Liver (tissue), 9 donors: ENCODE measurements around the gene NHSL2. TPM values are rescaled to one million over a fixed set of nuclear protein-coding genes. Genes with fewer than 3 reads are reported as not detected.

Experiments
- DNase-seq: peaks from one replicate; pipeline ENCODE4 v3.0.0-alpha.2; 2017; ENCODE audit warnings: low spot score
- H3K27ac ChIP-seq, 2 donors: one replicate each; pipeline ENCODE4 v1.7.0; 2013; ENCODE audit warnings: inconsistent platforms in 2 of 2, low read length in 2 of 2, control low read depth in 1 of 2, low read depth in 1 of 2, mild to moderate bottlenecking in 1 of 2
- H3K27me3 ChIP-seq, 4 donors: one replicate each; pipeline versions ENCODE4 v1.6.1 to v1.7.0; 2013; ENCODE audit warnings: low read length in 3 of 4, inconsistent platforms in 1 of 4, mild to moderate bottlenecking in 1 of 4, moderate library complexity in 1 of 4; ENCODE audit not compliant: control insufficient read depth in 4 of 4, insufficient read depth in 4 of 4
- H3K36me3 ChIP-seq, 4 donors: one replicate each; pipeline versions ENCODE4 v1.6.1 to v1.7.0; 2013; ENCODE audit warnings: low read length in 3 of 4, mild to moderate bottlenecking in 3 of 4, low read depth in 1 of 4, moderate library complexity in 1 of 4; ENCODE audit not compliant: control insufficient read depth in 4 of 4, insufficient read depth in 3 of 4
- H3K4me1 ChIP-seq, 4 donors: one replicate each; pipeline versions ENCODE4 v1.6.1 to v1.7.0; 2013; ENCODE audit warnings: low read length in 3 of 4, mild to moderate bottlenecking in 3 of 4, moderate library complexity in 1 of 4; ENCODE audit not compliant: control insufficient read depth in 4 of 4, insufficient read depth in 4 of 4
- H3K4me3 ChIP-seq, 3 donors: one replicate each; pipeline versions ENCODE4 v1.6.1 to v1.7.0; 2013; ENCODE audit warnings: low read length in 3 of 3, control low read depth in 1 of 3, low read depth in 1 of 3, mild to moderate bottlenecking in 1 of 3
- H3K9ac ChIP-seq, 2 donors: one replicate each; pipeline ENCODE4 v1.7.0; 2013; ENCODE audit warnings: low read length in 2 of 2, mild to moderate bottlenecking in 2 of 2, moderate library complexity in 2 of 2, control low read depth in 1 of 2, low read depth in 1 of 2
- H3K9me3 ChIP-seq, 4 donors: one replicate each; pipeline versions ENCODE4 v1.6.1 to v1.7.0; 2013; ENCODE audit warnings: low read length in 3 of 4; ENCODE audit not compliant: control insufficient read depth in 4 of 4
- EGR1 ChIP-seq, 2 donors: IDR thresholded peaks; 2 replicates each; pipeline ENCODE4 v1.6.1; 2016 to 2018; ENCODE audit warnings: antibody characterized with exemption in 2 of 2, low read depth in 2 of 2
- FOXA1 ChIP-seq: IDR thresholded peaks from 2 replicates; pipeline ENCODE4 v1.6.1; 2016; ENCODE audit warnings: antibody characterized with exemption
- FOXA2 ChIP-seq: IDR thresholded peaks from 2 replicates; pipeline ENCODE4 v1.6.1; 2016; ENCODE audit warnings: antibody characterized with exemption
- GABPA ChIP-seq, 2 donors: IDR thresholded peaks in 1 of 2; conservative IDR thresholded peaks in 1 of 2; 2 replicates each; pipeline ENCODE4 v1.6.1; 2016; ENCODE audit warnings: antibody characterized with exemption in 2 of 2, mild to moderate bottlenecking in 1 of 2, moderate library complexity in 1 of 2
- HNF4A ChIP-seq, 2 donors: conservative IDR thresholded peaks; 2 replicates each; pipeline ENCODE4 v1.6.1; 2016; ENCODE audit warnings: antibody characterized with exemption in 2 of 2, mild to moderate bottlenecking in 2 of 2
- HNF4G ChIP-seq: IDR thresholded peaks from 2 replicates; pipeline ENCODE4 v1.6.1; 2016; ENCODE audit warnings: antibody characterized with exemption
- JUND ChIP-seq, 2 donors: IDR thresholded peaks; 2 replicates each; pipeline ENCODE4 v1.6.1; 2016; ENCODE audit warnings: antibody characterized with exemption in 2 of 2
- NR2F2 ChIP-seq: IDR thresholded peaks from 2 replicates; pipeline ENCODE4 v1.6.1; 2016; ENCODE audit warnings: antibody characterized with exemption
- RAD21 ChIP-seq, 2 donors: IDR thresholded peaks; 2 replicates each; pipeline ENCODE4 v1.6.1; 2016; ENCODE audit warnings: antibody characterized with exemption in 2 of 2, mild to moderate bottlenecking in 2 of 2
- RXRA ChIP-seq, 2 donors: IDR thresholded peaks; 2 replicates each; pipeline ENCODE4 v1.6.1; 2017 to 2018; ENCODE audit warnings: antibody characterized with exemption in 2 of 2, mild to moderate bottlenecking in 1 of 2
- SP1 ChIP-seq: IDR thresholded peaks from 2 replicates; pipeline ENCODE4 v1.6.1; 2018; ENCODE audit warnings: antibody characterized with exemption, mild to moderate bottlenecking
- TAF1 ChIP-seq: conservative IDR thresholded peaks from 2 replicates; pipeline ENCODE4 v1.6.1; 2016; ENCODE audit warnings: antibody characterized with exemption, mild to moderate bottlenecking
- YY1 ChIP-seq: IDR thresholded peaks from 2 replicates; pipeline ENCODE4 v1.6.1; 2016; ENCODE audit warnings: antibody characterized with exemption, mild to moderate bottlenecking
- WGBS: extraction: QIAGEN DNeasy Blood & Tissue Kit; methylation state at CpG from one replicate; pipeline ENCODE4 v1.1.7; 2013; 5-methylcytosine and 5-hydroxymethylcytosine counted together
- polyA plus RNA-seq, 2 donors: library from polyadenylated mRNA; stranded (reverse) in 1 of 2; unstranded in 1 of 2; fragments of 200-250 nt in 1 of 2; fragments of >200 nt in 1 of 2; fragmentation: Nextera tagmentation in 1 of 2; extraction: Ambion mirVana in 1 of 2; gene quantifications; one replicate each; pipeline versions ENCODE4 v1.2.1 to v1.2.3, GENCODE V29; 2013 to 2015
- total RNA-seq, 2 donors: library from RNA; depleted of rRNA; stranded (reverse); fragments of >200 nt; gene quantifications; one replicate each; pipeline ENCODE4 v1.2.3, GENCODE V29; 2014
- TF ChIP-seq, protein P1 (sequence below): IDR thresholded peaks from 2 replicates; pipeline ENCODE4 v1.6.1; 2016; ENCODE audit warnings: antibody characterized with exemption
- TF ChIP-seq, protein P2 (sequence below): IDR thresholded peaks from 2 replicates; pipeline ENCODE4 v1.6.1; 2016; ENCODE audit warnings: antibody characterized with exemption
- TF ChIP-seq, protein P3 (sequence below): fragments of 150-350 bp; IDR thresholded peaks from 2 replicates; pipeline ENCODE4 v1.5.1; 2017; ENCODE audit warnings: improper control_type of control experiment, low read depth, low read length; ENCODE audit not compliant: missing input control
- TF ChIP-seq, protein P4 (sequence below): IDR thresholded peaks from 2 replicates; pipeline ENCODE4 v1.6.1; 2016; ENCODE audit warnings: antibody characterized with exemption
- TF ChIP-seq, protein P5 (sequence below): IDR thresholded peaks from 2 replicates; pipeline ENCODE4 v1.6.1; 2016; ENCODE audit warnings: antibody characterized with exemption, mild to moderate bottlenecking
- donor health status: healthy.
- donor health status: healthy.
- donor health status: healthy.
- donor health status: healthy.
- donor health status: healthy.

The NHSL2 gene
- total and polyA plus RNA-seq, 4 donors, result 0.45 to 1.3 (median 1.1) TPM

DNA sequence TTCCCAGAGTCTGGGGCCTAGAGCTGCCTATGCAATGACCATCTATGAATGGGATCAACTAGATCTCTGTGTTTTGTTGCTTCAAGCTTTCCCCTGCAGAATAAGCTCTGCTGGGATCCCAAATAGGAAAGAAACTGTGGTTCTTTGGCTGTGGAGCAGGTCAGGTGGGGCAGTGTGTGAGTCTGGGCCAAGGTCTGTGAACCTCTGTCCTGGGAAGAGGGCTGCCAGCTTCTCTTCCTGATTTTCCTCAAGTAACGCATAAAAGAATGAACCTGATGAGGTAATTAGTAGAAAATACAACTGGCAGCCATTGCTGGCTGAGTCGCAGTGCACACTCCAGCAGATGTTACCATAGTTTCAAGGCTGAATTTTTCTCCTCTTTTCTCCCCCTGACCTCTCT, 266.3 kb downstream of the NHSL2 start:
- no peak for DNase-seq
- no peak overlapping the region for H3K27ac ChIP-seq
- H3K9ac ChIP-seq, result no peak overlapping the region
- TF ChIP-seq TAF1, result no peak
- TF ChIP-seq RAD21 (IDR thresholded peaks at IDR 0.05), result no peak
- TF ChIP-seq HNF4G, result no peak
- TF ChIP-seq FOXA1, result no peak
- no peak for TF ChIP-seq RXRA (IDR thresholded peaks at IDR 0.05)
- TF ChIP-seq, protein P1, sequence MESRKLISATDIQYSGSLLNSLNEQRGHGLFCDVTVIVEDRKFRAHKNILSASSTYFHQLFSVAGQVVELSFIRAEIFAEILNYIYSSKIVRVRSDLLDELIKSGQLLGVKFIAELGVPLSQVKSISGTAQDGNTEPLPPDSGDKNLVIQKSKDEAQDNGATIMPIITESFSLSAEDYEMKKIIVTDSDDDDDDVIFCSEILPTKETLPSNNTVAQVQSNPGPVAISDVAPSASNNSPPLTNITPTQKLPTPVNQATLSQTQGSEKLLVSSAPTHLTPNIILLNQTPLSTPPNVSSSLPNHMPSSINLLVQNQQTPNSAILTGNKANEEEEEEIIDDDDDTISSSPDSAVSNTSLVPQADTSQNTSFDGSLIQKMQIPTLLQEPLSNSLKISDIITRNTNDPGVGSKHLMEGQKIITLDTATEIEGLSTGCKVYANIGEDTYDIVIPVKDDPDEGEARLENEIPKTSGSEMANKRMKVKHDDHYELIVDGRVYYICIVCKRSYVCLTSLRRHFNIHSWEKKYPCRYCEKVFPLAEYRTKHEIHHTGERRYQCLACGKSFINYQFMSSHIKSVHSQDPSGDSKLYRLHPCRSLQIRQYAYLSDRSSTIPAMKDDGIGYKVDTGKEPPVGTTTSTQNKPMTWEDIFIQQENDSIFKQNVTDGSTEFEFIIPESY, result no peak
- TF ChIP-seq, protein P2, sequence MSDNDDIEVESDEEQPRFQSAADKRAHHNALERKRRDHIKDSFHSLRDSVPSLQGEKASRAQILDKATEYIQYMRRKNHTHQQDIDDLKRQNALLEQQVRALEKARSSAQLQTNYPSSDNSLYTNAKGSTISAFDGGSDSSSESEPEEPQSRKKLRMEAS, result no peak
- TF ChIP-seq, protein P3, sequence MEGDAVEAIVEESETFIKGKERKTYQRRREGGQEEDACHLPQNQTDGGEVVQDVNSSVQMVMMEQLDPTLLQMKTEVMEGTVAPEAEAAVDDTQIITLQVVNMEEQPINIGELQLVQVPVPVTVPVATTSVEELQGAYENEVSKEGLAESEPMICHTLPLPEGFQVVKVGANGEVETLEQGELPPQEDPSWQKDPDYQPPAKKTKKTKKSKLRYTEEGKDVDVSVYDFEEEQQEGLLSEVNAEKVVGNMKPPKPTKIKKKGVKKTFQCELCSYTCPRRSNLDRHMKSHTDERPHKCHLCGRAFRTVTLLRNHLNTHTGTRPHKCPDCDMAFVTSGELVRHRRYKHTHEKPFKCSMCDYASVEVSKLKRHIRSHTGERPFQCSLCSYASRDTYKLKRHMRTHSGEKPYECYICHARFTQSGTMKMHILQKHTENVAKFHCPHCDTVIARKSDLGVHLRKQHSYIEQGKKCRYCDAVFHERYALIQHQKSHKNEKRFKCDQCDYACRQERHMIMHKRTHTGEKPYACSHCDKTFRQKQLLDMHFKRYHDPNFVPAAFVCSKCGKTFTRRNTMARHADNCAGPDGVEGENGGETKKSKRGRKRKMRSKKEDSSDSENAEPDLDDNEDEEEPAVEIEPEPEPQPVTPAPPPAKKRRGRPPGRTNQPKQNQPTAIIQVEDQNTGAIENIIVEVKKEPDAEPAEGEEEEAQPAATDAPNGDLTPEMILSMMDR, result no peak
- TF ChIP-seq NR2F2, result no peak
- no peak for TF ChIP-seq FOXA2
- no peak for TF ChIP-seq HNF4A (conservative IDR thresholded peaks at IDR 0.05)
- TF ChIP-seq, protein P4, sequence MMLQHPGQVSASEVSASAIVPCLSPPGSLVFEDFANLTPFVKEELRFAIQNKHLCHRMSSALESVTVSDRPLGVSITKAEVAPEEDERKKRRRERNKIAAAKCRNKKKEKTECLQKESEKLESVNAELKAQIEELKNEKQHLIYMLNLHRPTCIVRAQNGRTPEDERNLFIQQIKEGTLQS, result no peak
- TF ChIP-seq, protein P5, sequence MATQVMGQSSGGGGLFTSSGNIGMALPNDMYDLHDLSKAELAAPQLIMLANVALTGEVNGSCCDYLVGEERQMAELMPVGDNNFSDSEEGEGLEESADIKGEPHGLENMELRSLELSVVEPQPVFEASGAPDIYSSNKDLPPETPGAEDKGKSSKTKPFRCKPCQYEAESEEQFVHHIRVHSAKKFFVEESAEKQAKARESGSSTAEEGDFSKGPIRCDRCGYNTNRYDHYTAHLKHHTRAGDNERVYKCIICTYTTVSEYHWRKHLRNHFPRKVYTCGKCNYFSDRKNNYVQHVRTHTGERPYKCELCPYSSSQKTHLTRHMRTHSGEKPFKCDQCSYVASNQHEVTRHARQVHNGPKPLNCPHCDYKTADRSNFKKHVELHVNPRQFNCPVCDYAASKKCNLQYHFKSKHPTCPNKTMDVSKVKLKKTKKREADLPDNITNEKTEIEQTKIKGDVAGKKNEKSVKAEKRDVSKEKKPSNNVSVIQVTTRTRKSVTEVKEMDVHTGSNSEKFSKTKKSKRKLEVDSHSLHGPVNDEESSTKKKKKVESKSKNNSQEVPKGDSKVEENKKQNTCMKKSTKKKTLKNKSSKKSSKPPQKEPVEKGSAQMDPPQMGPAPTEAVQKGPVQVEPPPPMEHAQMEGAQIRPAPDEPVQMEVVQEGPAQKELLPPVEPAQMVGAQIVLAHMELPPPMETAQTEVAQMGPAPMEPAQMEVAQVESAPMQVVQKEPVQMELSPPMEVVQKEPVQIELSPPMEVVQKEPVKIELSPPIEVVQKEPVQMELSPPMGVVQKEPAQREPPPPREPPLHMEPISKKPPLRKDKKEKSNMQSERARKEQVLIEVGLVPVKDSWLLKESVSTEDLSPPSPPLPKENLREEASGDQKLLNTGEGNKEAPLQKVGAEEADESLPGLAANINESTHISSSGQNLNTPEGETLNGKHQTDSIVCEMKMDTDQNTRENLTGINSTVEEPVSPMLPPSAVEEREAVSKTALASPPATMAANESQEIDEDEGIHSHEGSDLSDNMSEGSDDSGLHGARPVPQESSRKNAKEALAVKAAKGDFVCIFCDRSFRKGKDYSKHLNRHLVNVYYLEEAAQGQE, result no peak
- no peak for TF ChIP-seq YY1
- no peak for TF ChIP-seq JUND (IDR thresholded peaks at IDR 0.05)
- no peak for TF ChIP-seq GABPA (IDR thresholded peaks at IDR 0.05 in 1 of 2, conservative IDR thresholded peaks at IDR 0.05 in 1 of 2)
- TF ChIP-seq EGR1 (IDR thresholded peaks at IDR 0.05; ENCODE audit: low read depth in 2 of 2), result no peak
- no peak for TF ChIP-seq SP1
- H3K9me3 ChIP-seq, result no peaks in the 10 kb centered on the region
- peaks cover 0 to 2% (median under 1%) of the 10 kb centered on the region in 4 donors for H3K4me1 ChIP-seq
- WGBS, result 79% methylated on average over 2 of the region's 2 CpGs
- H3K4me3 ChIP-seq, result no peak overlapping the region
- no peaks in the 10 kb centered on the region for H3K27me3 ChIP-seq
- no peaks in the 10 kb centered on the region for H3K36me3 ChIP-seq
